SK-N-MC (cell line): ENCODE data around the gene RGS7.

Experiments used
- EZH2 ChIP-seq: fragments of 200-600 bp; sonication (generic); IDR thresholded peaks from one replicate; pipeline ENCODE4 v1.6.1; 2017; ENCODE audit warnings: antibody characterized with exemption
- POLR2AphosphoS5 ChIP-seq: IDR thresholded peaks from 2 replicates; pipeline ENCODE4 v1.6.1; 2012; ENCODE audit warnings: mild to moderate bottlenecking, low read depth, low read length, borderline replicate concordance

DNA sequence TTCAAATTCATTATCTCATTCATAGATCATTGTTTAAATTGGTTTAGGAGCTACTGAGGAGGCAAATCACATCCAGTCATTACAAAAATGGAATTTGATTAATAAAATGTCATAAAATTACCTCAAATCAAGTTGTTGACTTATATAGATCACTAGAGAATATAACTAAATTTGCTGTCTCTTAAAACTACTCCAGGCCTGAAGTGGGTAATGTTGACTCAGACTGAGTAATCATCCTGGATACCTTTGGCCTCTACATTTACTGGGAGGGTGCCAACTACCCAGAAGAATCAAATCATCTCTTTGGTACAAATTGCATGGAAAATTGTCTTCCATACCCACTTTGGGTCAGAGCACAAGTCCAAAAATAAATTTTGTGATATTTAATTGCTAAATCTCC, 553.9 kb downstream of the RGS7 start:
- TF ChIP-seq EZH2 (no peak), POLR2AphosphoS5 (no peak)
